K562 (cell line): Measurements from ENCODE around the gene BBS1. TPM values are rescaled to one million over a fixed set of nuclear protein-coding genes. Genes with fewer than 3 reads are reported as not detected.

ENCODE experiments used
- ARHGAP35 ChIP-seq: fragments of 450-650 bp; IDR thresholded peaks from 2 replicates; pipeline ENCODE4 v1.6.1; 2018; ENCODE audit not compliant: partially characterized antibody
- ATF1 ChIP-seq, 2 experiments: fragments of 450-650 bp in 1 of 2; IDR thresholded peaks; 2 replicates each; pipeline ENCODE4 v1.6.1; 2016; ENCODE audit warnings: missing compliant biosample characterization in 1 of 2, missing genetic modification characterization in 1 of 2
- ATF3 ChIP-seq, 2 experiments: fragments of 450-650 bp in 1 of 2; sonication (generic) in 1 of 2; formaldehyde crosslinking in 1 of 2; IDR thresholded peaks in 1 of 2; conservative IDR thresholded peaks in 1 of 2; 2 replicates each; pipeline versions ENCODE4 v1.6.1 to v1.8.1; 2016 to 2023; ENCODE audit warnings: mild to moderate bottlenecking in 2 of 2, moderate library complexity in 2 of 2, inconsistent platforms in 1 of 2, missing genetic modification reagents in 1 of 2
- BHLHE40 ChIP-seq: IDR thresholded peaks from 2 replicates; pipeline ENCODE4 v1.6.1; 2011; ENCODE audit warnings: low read length, improper control_type of control experiment
- CREB1 ChIP-seq, 2 experiments: sonication (generic) in 1 of 2; formaldehyde crosslinking in 1 of 2; IDR thresholded peaks; 2 replicates each; pipeline versions ENCODE4 v1.6.1 to v1.8.0; 2012 to 2022; ENCODE audit warnings: inconsistent platforms in 1 of 2, mild to moderate bottlenecking in 1 of 2, missing genetic modification reagents in 1 of 2, moderate library complexity in 1 of 2
- E2F6 ChIP-seq, 2 experiments: IDR thresholded peaks; 2 replicates each; pipeline ENCODE4 v1.6.1; 2011; ENCODE audit warnings: borderline replicate concordance in 1 of 2, control low read depth in 1 of 2, low read depth in 1 of 2, low read length in 1 of 2, mild to moderate bottlenecking in 1 of 2, mixed read lengths in 1 of 2, moderate library complexity in 1 of 2; ENCODE audit not compliant: insufficient read depth in 1 of 2, insufficient read length in 1 of 2, poor library complexity in 1 of 2, severe bottlenecking in 1 of 2; ENCODE audit errors: extremely low read depth in 1 of 2
- EZH2 ChIP-seq: IDR thresholded peaks from 2 replicates; pipeline ENCODE4 v1.6.1; 2012; ENCODE audit warnings: low read depth, mild to moderate bottlenecking, inconsistent platforms, low read length, borderline replicate concordance
- KHSRP ChIP-seq: fragments of 450-650 bp; IDR thresholded peaks from 2 replicates; pipeline ENCODE4 v1.6.1; 2017
- LCOR ChIP-seq: sonication (generic); formaldehyde crosslinking; IDR thresholded peaks from 2 replicates; pipeline ENCODE4 v1.8.0; 2022; ENCODE audit warnings: mild to moderate bottlenecking, missing genetic modification reagents
- MIER1 ChIP-seq: fragments of 450-650 bp; IDR thresholded peaks from 2 replicates; pipeline ENCODE4 v1.6.1; 2016; ENCODE audit warnings: antibody characterized with exemption, mild to moderate bottlenecking, low read depth
- POLR2AphosphoS5 ChIP-seq: IDR thresholded peaks from 2 replicates; pipeline ENCODE4 v1.6.1; 2011; ENCODE audit warnings: mild to moderate bottlenecking, low read depth, low read length, moderate library complexity; ENCODE audit not compliant: control insufficient read depth, insufficient read depth
- POLR2G ChIP-seq: fragments of 200-400 bp; formaldehyde crosslinking; IDR thresholded peaks from 2 replicates; pipeline ENCODE4 v1.6.1; 2017; ENCODE audit warnings: low read depth, mild to moderate bottlenecking, antibody characterized with exemption, low read length, moderate library complexity
- STAG1 ChIP-seq: sonication (generic); formaldehyde crosslinking; IDR thresholded peaks from 2 replicates; pipeline ENCODE4 v1.5.0; 2020; ENCODE audit warnings: missing genetic modification reagents, borderline replicate concordance
- TEAD1 ChIP-seq, 2 experiments: fragments of 450-650 bp in 1 of 2; sonication (generic) in 1 of 2; formaldehyde crosslinking; IDR thresholded peaks; 2 replicates each; pipeline versions ENCODE4 v1.4.0 to v1.8.0; 2020 to 2022; ENCODE audit warnings: mild to moderate bottlenecking in 2 of 2, missing genetic modification reagents in 1 of 2
- USF1 ChIP-seq: sonication (generic); formaldehyde crosslinking; IDR thresholded peaks from 2 replicates; pipeline ENCODE4 v1.9.0; 2022; ENCODE audit warnings: mild to moderate bottlenecking, missing genetic modification reagents
- ZNF140 ChIP-seq: fragments of 250-450 bp; sonication (Bioruptor Pico); IDR thresholded peaks from 2 replicates; pipeline ENCODE4 v1.8.0; 2021; ENCODE audit warnings: moderate library complexity, mild to moderate bottlenecking, inconsistent platforms
- ZNF143 ChIP-seq: sonication (generic); formaldehyde crosslinking; IDR thresholded peaks from 2 replicates; pipeline ENCODE4 v1.9.0; 2022; ENCODE audit warnings: mild to moderate bottlenecking, missing genetic modification reagents
- ZNF184 ChIP-seq: sonication (generic); formaldehyde crosslinking; IDR thresholded peaks from 2 replicates; pipeline ENCODE4 v1.5.0; 2020; ENCODE audit warnings: missing genetic modification reagents
- ZNF766 ChIP-seq: fragments of 200-800 bp; sonication (Bioruptor generic); conservative IDR thresholded peaks from 2 replicates; pipeline ENCODE4 v1.6.1; 2016; ENCODE audit warnings: missing genetic modification characterization, missing compliant biosample characterization
- ZNF77 ChIP-seq: fragments of 250-450 bp; sonication (Bioruptor Pico); IDR thresholded peaks from 2 replicates; pipeline ENCODE4 v1.5.0; 2020
- polyA plus RNA-seq, 8 experiments: library from polyadenylated mRNA; depleted of rRNA in 4 of 8; stranded (reverse) in 5 of 8; unstranded in 3 of 8; fragments of >200 nt; fragmentation: Nextera tagmentation in 2 of 8; fragmentation: Illumina TruSeq in 1 of 8; extraction: Ambion mirVana in 2 of 8; extraction: Trizol in 1 of 8; gene quantifications; 2 replicates each; pipeline versions ENCODE4 v1.2.1 to v1.2.3, GENCODE V29; 2011 to 2014; ENCODE audit warnings: inconsistent platforms in 1 of 8, missing spikeins in 1 of 8
- total RNA-seq, 7 experiments: library from RNA; depleted of rRNA in 6 of 7; stranded (reverse); fragments of >200 nt in 6 of 7; fragmentation: Illumina TruSeq in 2 of 7; extraction: Trizol in 2 of 7; gene quantifications; 2 replicates each; pipeline versions ENCODE4 v1.2.1 to v1.2.3, GENCODE V29; 2011 to 2021; ENCODE audit warnings: low replicate concordance in 1 of 7
- TF ChIP-seq, protein P1 (sequence below): fragments of 250-450 bp; sonication (Bioruptor Pico); IDR thresholded peaks from 2 replicates; pipeline ENCODE4 v1.5.1; 2021; ENCODE audit warnings: mild to moderate bottlenecking

BBS1 gene
- total and polyA plus RNA-seq, 9 of the 15 experiments (the other 6 are each of a cell fraction or from before 2014, with no cell fraction given) = 9.0 to 19.8 (median 12.1) TPM

- TF ChIP-seq ATF1 (CRISPR knock-in tag; IDR thresholded peaks at IDR 0.05) (no peak), ATF1 (tag; IDR thresholded peaks at IDR 0.05) (peak; percentile 36; the same call in 1 of the 2 replicates), BHLHE40 (peak; percentile 95), TEAD1 (CRISPR knock-in tag; IDR thresholded peaks at IDR 0.05) (peak in 1 of 2 experiments; percentile 87; a peak in 2 of 4 replicates), CREB1 (IDR thresholded peaks at IDR 0.05) (no peak), CREB1 (CRISPR knock-in tag; IDR thresholded peaks at IDR 0.05) (peak; percentile 65), MIER1 (no peak), KHSRP (no peak), ZNF77 (CRISPR knock-in tag) (no peak), ZNF184 (CRISPR knock-in tag) (no peak), ZNF143 (CRISPR knock-in tag) (no peak; the same call in 1 of the 2 replicates), LCOR (CRISPR knock-in tag) (no peak), POLR2G (peak; percentile 67), ZNF140 (CRISPR knock-in tag) (no peak), EZH2 (no peak), USF1 (CRISPR knock-in tag) (peak; percentile 95), POLR2AphosphoS5 (no peak), ZNF766 (CRISPR knock-in tag) (0 out of 2 replicates have a peak, but pooled peaks have one; percentile 12), STAG1 (CRISPR knock-in tag) (peak; percentile 45), ARHGAP35 (no peak), E2F6 (IDR thresholded peaks at IDR 0.05; ENCODE audit: borderline replicate concordance in 1 of 2, extremely low read depth in 1 of 2, insufficient read depth in 1 of 2, insufficient read length in 1 of 2, low read depth in 1 of 2, low read length in 1 of 2, poor library complexity in 1 of 2, severe bottlenecking in 1 of 2) (peak; percentile 97 to 98), ATF3 (IDR thresholded peaks at IDR 0.05) (peak; percentile 28; the same call in 1 of the 2 replicates), ATF3 (CRISPR knock-in tag; conservative IDR thresholded peaks at IDR 0.05) (0 out of 2 replicates have a peak, but pooled peaks have one; percentile 36)
- TF ChIP-seq, protein P1, sequence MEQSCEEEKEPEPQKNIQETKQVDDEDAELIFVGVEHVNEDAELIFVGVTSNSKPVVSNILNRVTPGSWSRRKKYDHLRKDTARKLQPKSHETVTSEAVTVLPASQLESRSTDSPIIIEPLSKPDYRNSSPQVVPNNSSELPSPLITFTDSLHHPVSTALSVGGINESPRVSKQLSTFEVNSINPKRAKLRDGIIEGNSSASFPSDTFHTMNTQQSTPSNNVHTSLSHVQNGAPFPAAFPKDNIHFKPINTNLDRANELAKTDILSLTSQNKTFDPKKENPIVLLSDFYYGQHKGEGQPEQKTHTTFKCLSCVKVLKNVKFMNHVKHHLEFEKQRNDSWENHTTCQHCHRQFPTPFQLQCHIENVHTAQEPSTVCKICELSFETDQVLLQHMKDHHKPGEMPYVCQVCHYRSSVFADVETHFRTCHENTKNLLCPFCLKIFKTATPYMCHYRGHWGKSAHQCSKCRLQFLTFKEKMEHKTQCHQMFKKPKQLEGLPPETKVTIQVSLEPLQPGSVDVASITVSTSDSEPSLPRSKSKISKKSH (CRISPR knock-in tag) = no peak
Measured at GRCh38 chr11:66568124-66568916, 57.9 kb downstream of the BBS1 start, which contains the start of gene CTSF (continued).
